ENCODE measurements around the gene ZNF318.
"Not testable (repeated sequence)": the region's sequence is repeated elsewhere in the genome, so short reads cannot be mapped to it uniquely, and the experiment has no call there.

ZNF318 gene

GRCh38 chr6:43359381-43359780 lies 10.1 kb downstream of the ZNF318 start:
- H3K27me3 ChIP-seq (ENCODE audit: insufficient read depth, low read length) = no peaks in the 10 kb centered on the region
- peaks cover 5% of the 10 kb centered on the region for H3K4me1 ChIP-seq (ENCODE audit: insufficient read depth, low read length)
- H3K9ac ChIP-seq (ENCODE audit: low read depth, low read length) = no peak overlapping the region
- H3K9me3 ChIP-seq (ENCODE audit: insufficient read depth, low read depth, low read length) = no peaks in the 10 kb centered on the region
- H3K27ac ChIP-seq (ENCODE audit: low read length) = no peak overlapping the region
- no peak overlapping the region for H3K4me3 ChIP-seq (ENCODE audit: low read length)
- H3K36me3 ChIP-seq (ENCODE audit: insufficient read depth, low read depth, low read length) = peaks cover 71% of the 10 kb centered on the region

- H3K4me1 ChIP-seq (ENCODE audit: insufficient read depth, low read length) = peaks cover 5% of the 10 kb centered on the region
- no peaks in the 10 kb centered on the region for H3K27me3 ChIP-seq (ENCODE audit: insufficient read depth, low read length)
- no peak overlapping the region for H3K27ac ChIP-seq (ENCODE audit: low read length)
- no peak overlapping the region for H3K4me3 ChIP-seq (ENCODE audit: low read length)
- H3K36me3 ChIP-seq (ENCODE audit: insufficient read depth, low read depth, low read length) = peaks cover 56% of the 10 kb centered on the region
- H3K9me3 ChIP-seq (ENCODE audit: insufficient read depth, low read depth, low read length) = no peaks in the 10 kb centered on the region
- no peak overlapping the region for H3K9ac ChIP-seq (ENCODE audit: low read depth, low read length)
Measured at GRCh38 chr6:43355862-43356590, 13.4 kb downstream of the ZNF318 start.

DNA sequence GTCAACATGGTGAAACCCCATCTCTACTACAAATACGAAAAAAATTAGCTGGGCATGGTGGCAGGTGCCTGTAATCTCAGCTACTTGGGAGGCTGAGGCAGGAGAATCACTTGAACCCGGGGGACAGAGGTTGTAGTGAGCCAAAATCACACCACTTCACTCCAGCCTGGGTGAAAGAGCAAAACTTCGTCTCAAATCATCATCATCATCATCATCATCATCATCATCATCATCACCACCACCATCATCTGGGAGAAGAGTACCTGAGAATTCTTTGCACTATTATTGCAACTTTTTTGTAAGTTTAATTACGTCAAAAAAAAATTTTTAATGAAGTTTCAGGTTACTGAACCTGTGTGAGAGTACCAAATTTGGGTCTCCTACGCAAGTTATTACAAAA lies 17.5 kb downstream of the ZNF318 start:
- H3K4me1 ChIP-seq (ENCODE audit: insufficient read depth, low read length); H3K4me3 ChIP-seq (ENCODE audit: low read length); H3K27ac ChIP-seq (ENCODE audit: low read length); H3K9me3 ChIP-seq (ENCODE audit: insufficient read depth, low read depth, low read length); H3K27me3 ChIP-seq (ENCODE audit: insufficient read depth, low read length); H3K9ac ChIP-seq (ENCODE audit: low read depth, low read length): not testable (repeated sequence)
- H3K36me3 ChIP-seq (ENCODE audit: insufficient read depth, low read depth, low read length) = peaks cover 45% of the 10 kb centered on the region

DNA sequence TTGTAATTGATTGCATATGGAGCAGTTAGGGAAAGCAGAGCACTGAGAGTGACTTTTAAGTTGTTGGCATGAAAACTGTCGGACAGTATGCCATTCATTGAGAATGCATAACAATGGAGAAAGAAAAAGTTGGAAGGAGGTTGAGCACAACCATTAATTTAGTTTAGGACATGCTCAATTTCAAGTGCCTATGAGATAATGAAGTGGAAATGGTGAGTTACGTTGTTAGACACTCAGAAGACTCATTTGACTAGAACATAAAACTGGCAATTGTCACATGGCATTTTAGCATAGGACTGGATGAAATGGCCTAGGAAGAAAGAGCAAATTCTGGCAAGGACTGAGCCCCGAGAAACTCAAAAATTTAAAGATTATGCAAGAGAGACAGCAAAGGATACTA lies 22.0 kb downstream of the ZNF318 start:
- no peaks in the 10 kb centered on the region for H3K9me3 ChIP-seq (ENCODE audit: insufficient read depth, low read depth, low read length)

DNA sequence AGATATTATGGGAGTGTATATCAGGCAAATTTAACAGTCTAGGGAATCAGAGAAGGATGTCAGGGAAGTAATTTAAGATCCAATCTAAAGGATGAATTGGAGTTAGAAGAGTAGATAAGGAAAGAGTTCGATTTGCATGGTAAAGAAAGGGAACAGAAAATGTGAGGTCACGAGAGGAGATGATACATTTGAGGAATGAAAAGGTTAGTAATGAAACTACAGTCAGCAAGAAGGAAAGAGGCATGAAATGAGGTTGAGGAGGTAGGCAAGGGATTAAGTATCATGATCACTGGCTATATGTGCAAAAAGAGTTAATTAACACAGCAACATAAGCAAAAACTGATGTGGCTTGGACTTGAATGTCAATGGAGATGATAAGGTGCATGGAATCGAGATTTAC lies 22.4 kb downstream of the ZNF318 start:
- Histone ChIP-seq H3K4me1 (ENCODE audit: insufficient read depth, low read length) (no peaks in the 10 kb centered on the region), H3K9me3 (ENCODE audit: insufficient read depth, low read depth, low read length) (no peaks in the 10 kb centered on the region), H3K4me3 (ENCODE audit: low read length) (no peak overlapping the region), H3K27me3 (ENCODE audit: insufficient read depth, low read length) (no peaks in the 10 kb centered on the region), H3K9ac (ENCODE audit: low read depth, low read length) (no peak overlapping the region), H3K27ac (ENCODE audit: low read length) (no peak overlapping the region), H3K36me3 (ENCODE audit: insufficient read depth, low read depth, low read length) (peaks cover 46% of the 10 kb centered on the region)

More for the DNA sequence above, 22.0 kb downstream of the ZNF318 start:
- Histone ChIP-seq H3K9ac (ENCODE audit: low read depth, low read length) (no peak overlapping the region), H3K27me3 (ENCODE audit: insufficient read depth, low read length) (no peaks in the 10 kb centered on the region), H3K4me3 (ENCODE audit: low read length) (no peak overlapping the region), H3K27ac (ENCODE audit: low read length) (no peak overlapping the region), H3K36me3 (ENCODE audit: insufficient read depth, low read depth, low read length) (peaks cover 42% of the 10 kb centered on the region), H3K4me1 (ENCODE audit: insufficient read depth, low read length) (no peaks in the 10 kb centered on the region)

GRCh38 chr6:43346243-43346642 lies 23.2 kb downstream of the ZNF318 start:
- not testable (repeated sequence) for H3K9ac ChIP-seq (ENCODE audit: low read depth, low read length); H3K27me3 ChIP-seq (ENCODE audit: insufficient read depth, low read length); H3K4me1 ChIP-seq (ENCODE audit: insufficient read depth, low read length); H3K27ac ChIP-seq (ENCODE audit: low read length); H3K9me3 ChIP-seq (ENCODE audit: insufficient read depth, low read depth, low read length); H3K4me3 ChIP-seq (ENCODE audit: low read length)
- peaks cover 52% of the 10 kb centered on the region for H3K36me3 ChIP-seq (ENCODE audit: insufficient read depth, low read depth, low read length)

GRCh38 chr6:43339168-43339567 lies 30.3 kb downstream of the ZNF318 start:
- H3K27me3 ChIP-seq (ENCODE audit: insufficient read depth, low read length) = no peaks in the 10 kb centered on the region
- no peak overlapping the region for H3K9ac ChIP-seq (ENCODE audit: low read depth, low read length)
- H3K27ac ChIP-seq (ENCODE audit: low read length) = no peak overlapping the region
- peaks cover 4% of the 10 kb centered on the region; the same call in 1 of the 2 replicates for H3K4me1 ChIP-seq (ENCODE audit: insufficient read depth, low read length)
- H3K4me3 ChIP-seq (ENCODE audit: low read length) = no peak overlapping the region
- peaks cover 60% of the 10 kb centered on the region for H3K36me3 ChIP-seq (ENCODE audit: insufficient read depth, low read depth, low read length)
- no peaks in the 10 kb centered on the region for H3K9me3 ChIP-seq (ENCODE audit: insufficient read depth, low read depth, low read length)

- Histone ChIP-seq H3K4me1 (ENCODE audit: insufficient read depth, low read length) (peaks cover 4% of the 10 kb centered on the region; the same call in 1 of the 2 replicates), H3K36me3 (ENCODE audit: insufficient read depth, low read depth, low read length) (peaks cover 57% of the 10 kb centered on the region), H3K4me3 (ENCODE audit: low read length) (no peak overlapping the region), H3K27ac (ENCODE audit: low read length) (no peak overlapping the region), H3K9ac (ENCODE audit: low read depth, low read length) (no peak overlapping the region), H3K9me3 (ENCODE audit: insufficient read depth, low read depth, low read length) (no peaks in the 10 kb centered on the region), H3K27me3 (ENCODE audit: insufficient read depth, low read length) (no peaks in the 10 kb centered on the region)
Measured at GRCh38 chr6:43338243-43338642, 31.2 kb downstream of the ZNF318 start.

GRCh38 chr6:43336382-43336781 lies 33.1 kb downstream of the ZNF318 start:
- Histone ChIP-seq H3K4me3 (ENCODE audit: low read length) (no peak overlapping the region), H3K27ac (ENCODE audit: low read length) (no peak overlapping the region), H3K27me3 (ENCODE audit: insufficient read depth, low read length) (no peaks in the 10 kb centered on the region), H3K36me3 (ENCODE audit: insufficient read depth, low read depth, low read length) (peaks cover 39% of the 10 kb centered on the region), H3K9me3 (ENCODE audit: insufficient read depth, low read depth, low read length) (no peaks in the 10 kb centered on the region), H3K4me1 (ENCODE audit: insufficient read depth, low read length) (peaks cover 4% of the 10 kb centered on the region; the same call in 1 of the 2 replicates), H3K9ac (ENCODE audit: low read depth, low read length) (no peak overlapping the region)

- Histone ChIP-seq H3K27ac (ENCODE audit: low read length) (no peak overlapping the region), H3K4me1 (ENCODE audit: insufficient read depth, low read length) (peaks cover 4% of the 10 kb centered on the region; the same call in 1 of the 2 replicates), H3K9ac (ENCODE audit: low read depth, low read length) (no peak overlapping the region), H3K4me3 (ENCODE audit: low read length) (no peak overlapping the region), H3K36me3 (ENCODE audit: insufficient read depth, low read depth, low read length) (peaks cover 33% of the 10 kb centered on the region), H3K27me3 (ENCODE audit: insufficient read depth, low read length) (no peaks in the 10 kb centered on the region), H3K9me3 (ENCODE audit: insufficient read depth, low read depth, low read length) (no peaks in the 10 kb centered on the region)
Measured at GRCh38 chr6:43335469-43335868, 34.0 kb downstream of the ZNF318 start.

- Histone ChIP-seq H3K27ac (ENCODE audit: low read length) (no peak overlapping the region), H3K9me3 (ENCODE audit: insufficient read depth, low read depth, low read length) (no peaks in the 10 kb centered on the region), H3K36me3 (ENCODE audit: insufficient read depth, low read depth, low read length) (peaks cover 24% of the 10 kb centered on the region), H3K4me3 (ENCODE audit: low read length) (no peak overlapping the region), H3K4me1 (ENCODE audit: insufficient read depth, low read length) (peaks cover 4% of the 10 kb centered on the region; the same call in 1 of the 2 replicates), H3K27me3 (ENCODE audit: insufficient read depth, low read length) (no peaks in the 10 kb centered on the region), H3K9ac (ENCODE audit: low read depth, low read length) (no peak overlapping the region)
Measured at GRCh38 chr6:43334466-43335095, 34.9 kb downstream of the ZNF318 start.

DNA sequence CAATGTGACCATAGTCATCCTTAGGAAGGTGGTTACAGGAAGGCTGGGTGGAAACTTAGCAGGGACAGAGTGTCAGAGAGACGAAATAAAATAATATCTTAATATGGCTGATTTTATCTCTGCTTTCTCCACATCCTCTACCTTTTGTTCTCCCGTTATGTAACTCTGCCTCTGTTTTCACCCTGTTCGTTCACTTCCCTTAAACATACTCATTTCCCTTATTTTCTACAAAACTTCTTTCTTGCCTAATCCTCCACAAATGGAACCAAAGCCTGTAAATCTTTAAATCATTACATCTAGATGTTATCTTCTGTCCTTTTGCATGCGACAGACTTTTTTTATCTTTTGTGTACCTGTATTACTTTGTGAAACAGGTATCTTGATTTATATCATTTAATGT lies 37.6 kb downstream of the ZNF318 start:
- H3K9me3 ChIP-seq (ENCODE audit: insufficient read depth, low read depth, low read length) = no peaks in the 10 kb centered on the region
- no peak overlapping the region for H3K9ac ChIP-seq (ENCODE audit: low read depth, low read length)
- H3K27ac ChIP-seq (ENCODE audit: low read length) = no peak overlapping the region
- H3K27me3 ChIP-seq (ENCODE audit: insufficient read depth, low read length) = no peaks in the 10 kb centered on the region
- H3K4me3 ChIP-seq (ENCODE audit: low read length) = no peak overlapping the region
- H3K36me3 ChIP-seq (ENCODE audit: insufficient read depth, low read depth, low read length) = no peaks in the 10 kb centered on the region; the same call in 1 of the 2 replicates
- H3K4me1 ChIP-seq (ENCODE audit: insufficient read depth, low read length) = peaks cover 4% of the 10 kb centered on the region; the same call in 1 of the 2 replicates
